Body of pancreas (tissue), 4 donors: ENCODE results near the gene ZP2. TPM values are rescaled to one million over a fixed set of nuclear protein-coding genes. Genes with fewer than 3 reads are reported as not detected.

ENCODE experiments used
- ATAC-seq: fragments of 150-250 bp; one replicate; pipeline ENCODE4 v1.9.1; 2016
- DNase-seq, 4 donors: peaks; one replicate each; pipeline ENCODE4 v3.0.0-alpha.2; 2019
- H3K27ac ChIP-seq, 4 donors: fragments of 200-600 bp; sonication (generic); 1 replicate in 3 of 4; 2 replicates in 1 of 4; pipeline versions ENCODE4 v1.5.1 to v1.6.1; 2016 to 2019; ENCODE audit warnings: mild to moderate bottlenecking in 1 of 4, mixed read lengths in 1 of 4, moderate library complexity in 1 of 4
- H3K27me3 ChIP-seq, 2 donors: fragments of 200-600 bp; sonication (generic); one replicate each; pipeline ENCODE4 v1.6.0; 2016; ENCODE audit warnings: mild to moderate bottlenecking in 1 of 2
- H3K36me3 ChIP-seq, 2 donors: fragments of 200-600 bp; sonication (generic); replicated peaks in 1 of 2; 2 replicates each; pipeline ENCODE4 v1.5.1; 2016; ENCODE audit warnings: low read depth in 2 of 2; ENCODE audit not compliant: insufficient read depth in 1 of 2
- H3K4me1 ChIP-seq: fragments of 200-600 bp; sonication (generic); one replicate; pipeline ENCODE4 v1.6.0; 2016
- H3K4me3 ChIP-seq, 2 donors: fragments of 200-600 bp; sonication (generic); 1 replicate in 1 of 2; 2 replicates in 1 of 2; pipeline ENCODE4 v1.5.1; 2016 to 2019
- H3K9me3 ChIP-seq, 3 donors: fragments of 200-600 bp; sonication (generic); 1 replicate in 2 of 3; 2 replicates in 1 of 3; pipeline ENCODE4 v1.5.1; 2016
- CTCF ChIP-seq, 7 experiments: fragments of 450-650 bp in 4 of 7; fragments of 200-600 bp in 3 of 7; sonication (generic) in 3 of 7; IDR thresholded peaks; one replicate each; pipeline ENCODE4 v1.5.1; 2016 to 2019; ENCODE audit warnings: antibody characterized with exemption in 7 of 7
- POLR2A ChIP-seq, 3 donors: fragments of 450-650 bp; IDR thresholded peaks; one replicate each; pipeline ENCODE4 v1.6.1; 2016; ENCODE audit warnings: antibody characterized with exemption in 3 of 3, mild to moderate bottlenecking in 2 of 3
- WGBS, 2 donors: methylation state at CpG; one replicate each; pipeline ENCODE4 v1.1.5; 2017; 5-methylcytosine and 5-hydroxymethylcytosine counted together
- intact Hi-C: fragments of 100-400 bp; cut with DNase I; formaldehyde crosslinking; loops from one replicate; pipeline ENCODE4 v1.15.1; 2023
- total RNA-seq, 2 donors: library from RNA; depleted of rRNA; stranded (reverse); fragments of >200 nt; gene quantifications; one replicate each; pipeline ENCODE4 v1.1.0, GENCODE V29; 2016

Gene ZP2
- total RNA-seq, 2 donors from 2014 or later, result not detected

- intact Hi-C loops, result no loop called here
- TF ChIP-seq POLR2A (IDR thresholded peaks at IDR 0.05) (peak in 1 of 3 donors; percentile 15), CTCF (IDR thresholded peaks at IDR 0.05) (no peak)
- 25 to 34% methylated on average over 11 of the region's 11 CpGs for WGBS, 2 donors
- DNase-seq, result peak; percentile 29 to 58 (median 49)
- H3K27ac ChIP-seq, result no peak within 1 kb of the TSS
- H3K4me3 ChIP-seq, result no peak within 1 kb of the TSS
- H3K27me3 ChIP-seq, result no peaks in the 10 kb centered on the region
- no peaks in the 10 kb centered on the region for H3K36me3 ChIP-seq
- H3K9me3 ChIP-seq, result no peaks in the 10 kb centered on the region
- H3K4me1 ChIP-seq, result peaks cover 8% of the 10 kb centered on the region
- peak; percentile 75 for ATAC-seq
Measured at GRCh38 chr16:21233521-21234150, 22.3 kb upstream of the ZP2 start, which contains the start of gene ANKS4B. ANKS4B (plus strand) TSS chr16:21233699; CDS start chr16:21233738, 39 bp downstream.

GRCh38 chr16:21233045-21233520, 21.7 kb upstream of the ZP2 start:
- Histone ChIP-seq H3K9me3 (no peaks in the 10 kb centered on the region), H3K27ac (no peak overlapping the region), H3K4me3 (no peak overlapping the region), H3K4me1 (peaks cover 8% of the 10 kb centered on the region), H3K27me3 (no peaks in the 10 kb centered on the region), H3K36me3 (no peaks in the 10 kb centered on the region)
- no peak for ATAC-seq
- 85 to 92% methylated on average over 1 of the region's 1 CpG for WGBS, 2 donors
- intact Hi-C loops, result no loop called here
- no peak for DNase-seq
- TF ChIP-seq POLR2A (IDR thresholded peaks at IDR 0.05), result no peak
- TF ChIP-seq CTCF (IDR thresholded peaks at IDR 0.05), result no peak

GRCh38 chr16:21228361-21228872, 17.0 kb upstream of the ZP2 start:
- DNase-seq (no peak), ATAC-seq (no peak)
- Histone ChIP-seq H3K27me3 (no peaks in the 10 kb centered on the region), H3K4me1 (peaks cover 1% of the 10 kb centered on the region), H3K9me3 (no peaks in the 10 kb centered on the region), H3K4me3 (no peak overlapping the region), H3K27ac (no peak overlapping the region), H3K36me3 (no peaks in the 10 kb centered on the region)
- WGBS, 2 donors, result 64 to 78% methylated on average over 2 of the region's 2 CpGs
- no peak for TF ChIP-seq POLR2A (IDR thresholded peaks at IDR 0.05)
- TF ChIP-seq CTCF (IDR thresholded peaks at IDR 0.05), result no peak
- intact Hi-C loops, result no loop called here

- TF ChIP-seq POLR2A (IDR thresholded peaks at IDR 0.05) (no peak), CTCF (IDR thresholded peaks at IDR 0.05) (no peak)
- Histone ChIP-seq H3K4me3 (no peak overlapping the region), H3K27me3 (no peaks in the 10 kb centered on the region), H3K9me3 (no peaks in the 10 kb centered on the region), H3K4me1 (no peaks in the 10 kb centered on the region), H3K36me3 (no peaks in the 10 kb centered on the region), H3K27ac (no peak overlapping the region)
- DNase-seq, result no peak
- intact Hi-C loops, result no loop called here
- no peak for ATAC-seq
Measured at GRCh38 chr16:21227866-21228265, 16.5 kb upstream of the ZP2 start.

- DNase-seq (no peak), ATAC-seq (no peak)
- no peaks in the 10 kb centered on the region for H3K36me3 ChIP-seq
- H3K4me3 ChIP-seq, result no peak overlapping the region
- no peaks in the 10 kb centered on the region for H3K9me3 ChIP-seq
- intact Hi-C loops, result no loop called here
- no peaks in the 10 kb centered on the region for H3K27me3 ChIP-seq
- no peaks in the 10 kb centered on the region for H3K4me1 ChIP-seq
- no peak overlapping the region for H3K27ac ChIP-seq
- no peak for TF ChIP-seq POLR2A (IDR thresholded peaks at IDR 0.05)
Measured at GRCh38 chr16:21226749-21227148, 15.4 kb upstream of the ZP2 start.
